Activated T-cell treated with anti-CD3 and anti-CD28 coated beads, Interleukin-2, amount 50 U/mL, for 4 hours (primary cell): Measurements from ENCODE around the gene UROC1. TPM values are rescaled to one million over a fixed set of nuclear protein-coding genes. Genes with fewer than 3 reads are reported as not detected.
"Not testable (repeated sequence)": the region's sequence is repeated elsewhere in the genome, so short reads cannot be mapped to it uniquely, and the experiment has no call there.

Experiments
- ATAC-seq, 2 donors: fragments of 200-7000 bp; cut with Tn5 transposase; one replicate each; pipeline ENCODE4 v1.10.0; 2021
- DNase-seq: peaks from one replicate; pipeline ENCODE4 v3.0.0-alpha.2; 2020
- H3K27me3 Mint-ChIP-seq: one replicate; pipeline ENCODE4 v1.8.0; 2021; ENCODE audit warnings: low read depth, mixed read lengths
- H3K36me3 Mint-ChIP-seq: one replicate; pipeline ENCODE4 v1.8.0; 2022; ENCODE audit warnings: mixed read lengths; ENCODE audit not compliant: insufficient read depth
- H3K4me1 Mint-ChIP-seq: one replicate; pipeline ENCODE4 v1.8.0; 2021; ENCODE audit warnings: low read depth, mixed read lengths
- H3K4me3 Mint-ChIP-seq: one replicate; pipeline ENCODE4 v1.8.0; 2021; ENCODE audit warnings: mild to moderate bottlenecking, moderate library complexity, mixed read lengths
- H3K9me3 Mint-ChIP-seq: one replicate; pipeline ENCODE4 v1.8.0; 2021; ENCODE audit warnings: mixed read lengths
- total RNA-seq, 3 donors: library from RNA; stranded (reverse); gene quantifications; one replicate each; pipeline ENCODE4 v1.2.1, GENCODE V29; 2021

The UROC1 gene
- total RNA-seq, 3 donors from 2014 or later = not detected

DNA sequence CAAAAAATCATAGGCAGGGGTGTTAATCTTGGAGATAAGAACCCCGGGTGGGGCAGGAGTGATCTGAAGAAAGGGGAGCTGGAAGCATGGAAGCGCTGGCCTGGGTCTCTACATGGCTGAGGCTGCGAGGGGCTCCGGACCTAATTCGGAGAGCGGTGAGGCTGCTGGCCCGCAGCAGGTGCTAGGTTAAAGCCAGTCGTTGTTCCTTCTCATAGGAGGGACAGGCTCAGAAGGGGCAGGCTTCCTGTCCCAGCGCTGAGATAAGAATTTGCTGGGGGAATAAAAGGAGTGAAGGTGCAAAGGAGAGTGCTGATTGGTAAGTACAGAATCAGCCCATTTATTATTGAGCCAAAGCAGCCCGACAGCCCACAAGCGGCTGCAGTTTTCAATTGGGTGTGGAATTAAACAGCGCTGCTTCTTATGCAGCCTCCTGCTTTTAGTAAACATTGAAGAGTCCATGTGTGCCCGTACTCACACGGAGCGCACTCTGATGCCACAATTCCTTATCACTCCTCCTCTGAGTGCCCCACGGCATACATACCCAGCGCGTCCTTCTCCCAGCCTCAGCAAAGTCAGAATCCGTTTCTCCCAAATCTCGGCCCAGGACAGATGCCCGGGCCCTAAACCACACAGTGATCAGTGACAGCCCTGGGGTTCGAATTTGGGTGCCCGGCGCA, 23.5 kb upstream of the UROC1 start:
- Mint-ChIP-seq H3K9me3 (no peaks in the 10 kb centered on the region), H3K4me3 (no peak overlapping the region), H3K4me1 (no peaks in the 10 kb centered on the region), H3K27me3 (no peaks in the 10 kb centered on the region), H3K36me3 (no peaks in the 10 kb centered on the region)
- DNase-seq (no peak), ATAC-seq (no peak)

DNA sequence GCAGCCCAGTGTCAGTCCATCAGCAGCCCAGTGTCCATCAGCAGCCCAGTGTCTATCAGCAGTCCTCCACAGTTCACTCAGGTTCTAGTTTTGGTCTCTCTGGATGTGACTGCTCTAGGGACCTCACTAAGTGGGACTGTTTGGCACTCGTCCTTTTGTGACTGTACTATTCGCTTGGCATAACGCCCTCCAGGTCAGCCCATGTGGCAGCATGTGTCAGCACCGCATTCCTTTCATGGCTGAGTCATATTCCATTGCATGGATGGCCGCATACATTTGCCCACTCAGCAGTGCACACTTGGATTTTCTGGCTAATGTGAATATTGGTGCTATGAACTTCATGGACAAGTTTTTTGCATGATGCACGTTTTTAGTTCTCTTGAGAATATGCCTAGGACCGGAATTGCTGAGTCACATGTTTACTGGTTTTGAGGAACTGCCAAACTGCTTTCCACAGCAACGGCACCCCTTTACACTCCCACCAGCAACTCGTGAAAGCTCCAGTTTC, 22.8 kb upstream of the UROC1 start:
- Mint-ChIP-seq H3K4me1 (no peaks in the 10 kb centered on the region), H3K9me3 (no peaks in the 10 kb centered on the region), H3K27me3 (peaks cover 1% of the 10 kb centered on the region), H3K4me3 (no peak overlapping the region), H3K36me3 (no peaks in the 10 kb centered on the region)
- no peak for ATAC-seq
- DNase-seq = no peak

DNA sequence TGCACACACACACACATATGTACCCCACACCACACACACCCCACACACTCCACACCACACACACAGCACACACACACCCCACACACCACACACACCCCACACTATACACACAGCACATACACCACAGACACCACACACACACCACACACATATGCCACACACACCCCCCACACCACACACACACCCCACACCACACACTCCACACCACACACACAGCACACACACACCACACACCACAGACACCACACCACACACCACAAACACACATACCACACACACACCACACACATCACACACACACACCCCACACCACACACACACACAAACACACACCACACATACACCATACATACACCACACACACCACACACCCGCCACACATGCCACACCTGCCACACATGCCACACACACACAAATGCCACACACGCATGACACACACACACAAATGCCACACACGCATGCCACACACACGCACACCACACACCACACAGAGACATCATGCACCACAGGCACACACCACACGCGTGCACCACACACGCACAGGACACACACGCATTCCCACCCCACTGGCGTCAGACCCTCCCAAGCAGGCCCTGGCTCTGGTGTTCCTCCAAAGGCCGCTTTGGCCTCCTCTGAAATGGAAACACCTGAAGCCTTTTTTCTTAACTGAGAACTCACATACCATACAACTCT, 22.1 kb upstream of the UROC1 start:
- H3K4me3 Mint-ChIP-seq = no peak overlapping the region
- peaks cover 1% of the 10 kb centered on the region for H3K27me3 Mint-ChIP-seq
- H3K9me3 Mint-ChIP-seq = no peaks in the 10 kb centered on the region
- no peaks in the 10 kb centered on the region for H3K4me1 Mint-ChIP-seq
- ATAC-seq (no peak), DNase-seq (no peak)
- H3K36me3 Mint-ChIP-seq = no peaks in the 10 kb centered on the region

DNA sequence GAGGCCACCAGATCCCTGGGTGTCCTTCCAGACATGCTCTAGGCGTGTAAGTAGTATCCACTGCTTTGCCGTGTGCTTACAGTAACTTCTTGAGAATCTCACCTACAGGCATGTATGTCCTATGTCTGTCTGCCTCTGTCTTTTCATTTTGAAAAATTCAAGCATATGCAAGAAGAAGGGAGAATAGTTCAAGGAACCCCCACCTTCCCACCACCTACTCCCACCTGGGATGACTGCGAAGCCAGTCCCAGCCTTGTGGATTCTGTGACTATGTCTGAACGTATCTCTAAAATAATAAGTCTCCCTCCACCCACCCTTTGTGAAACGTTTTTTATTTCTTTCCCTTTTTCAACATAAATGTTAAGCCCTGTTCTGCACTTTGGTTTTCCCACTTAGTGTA, 21.4 kb upstream of the UROC1 start:
- Mint-ChIP-seq H3K27me3 (peaks cover 3% of the 10 kb centered on the region), H3K36me3 (no peaks in the 10 kb centered on the region), H3K4me1 (no peaks in the 10 kb centered on the region), H3K4me3 (no peak overlapping the region), H3K9me3 (no peaks in the 10 kb centered on the region)
- DNase-seq (no peak), ATAC-seq (no peak)

DNA sequence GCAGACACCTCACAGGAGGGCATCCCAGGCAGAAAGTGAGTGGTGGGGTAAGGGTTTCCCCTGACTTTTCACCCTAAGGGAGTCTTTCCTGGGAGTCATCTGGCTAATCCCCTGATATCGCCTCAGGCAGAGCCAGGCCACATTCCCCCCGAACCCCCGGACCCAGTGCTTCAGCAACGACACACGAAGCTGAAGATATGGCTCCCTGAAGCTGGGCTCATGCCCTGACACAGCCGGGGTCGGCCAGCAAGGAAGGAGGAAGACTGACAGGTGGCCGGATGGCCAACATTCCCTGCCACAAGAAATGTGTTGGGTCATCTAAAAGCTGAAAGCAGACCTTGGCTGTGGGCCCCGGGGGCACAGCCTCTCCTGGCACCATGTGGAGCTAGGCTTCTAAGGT, 20.7 kb upstream of the UROC1 start:
- Mint-ChIP-seq H3K36me3 (no peaks in the 10 kb centered on the region), H3K4me1 (no peaks in the 10 kb centered on the region), H3K27me3 (peaks cover 3% of the 10 kb centered on the region), H3K4me3 (no peak overlapping the region), H3K9me3 (no peaks in the 10 kb centered on the region)
- DNase-seq (no peak), ATAC-seq (no peak)

DNA sequence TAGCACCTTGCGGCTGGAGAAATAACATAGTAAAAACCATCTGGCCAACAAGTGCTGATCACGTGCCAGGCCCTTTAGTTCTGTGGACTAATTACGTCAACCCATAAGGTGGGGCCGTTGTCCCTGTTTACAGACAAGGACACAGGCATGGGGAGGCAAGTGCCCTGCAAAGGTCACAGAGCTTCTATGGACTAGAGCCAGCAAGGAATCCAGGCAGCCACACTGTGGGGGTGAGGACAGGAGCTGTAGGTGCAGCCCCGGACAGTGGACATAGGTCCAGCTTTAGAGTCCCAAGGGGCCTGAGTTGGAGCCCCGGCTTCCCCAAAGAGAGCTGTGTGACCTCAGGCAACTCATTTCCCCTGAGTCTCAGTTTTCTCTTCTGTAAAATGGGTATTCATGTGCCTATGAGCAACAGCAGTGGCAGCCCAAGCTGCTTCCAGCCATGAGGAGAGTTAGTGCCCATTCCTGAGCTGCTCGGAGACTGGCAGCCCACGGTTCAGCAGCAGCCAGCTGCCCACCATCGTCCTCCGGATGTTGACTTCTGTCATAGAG, 20.2 kb upstream of the UROC1 start:
- DNase-seq = no peak
- no peak for ATAC-seq
- Mint-ChIP-seq H3K36me3 (no peaks in the 10 kb centered on the region), H3K4me1 (no peaks in the 10 kb centered on the region), H3K4me3 (no peak overlapping the region), H3K9me3 (no peaks in the 10 kb centered on the region), H3K27me3 (peaks cover 3% of the 10 kb centered on the region)

DNA sequence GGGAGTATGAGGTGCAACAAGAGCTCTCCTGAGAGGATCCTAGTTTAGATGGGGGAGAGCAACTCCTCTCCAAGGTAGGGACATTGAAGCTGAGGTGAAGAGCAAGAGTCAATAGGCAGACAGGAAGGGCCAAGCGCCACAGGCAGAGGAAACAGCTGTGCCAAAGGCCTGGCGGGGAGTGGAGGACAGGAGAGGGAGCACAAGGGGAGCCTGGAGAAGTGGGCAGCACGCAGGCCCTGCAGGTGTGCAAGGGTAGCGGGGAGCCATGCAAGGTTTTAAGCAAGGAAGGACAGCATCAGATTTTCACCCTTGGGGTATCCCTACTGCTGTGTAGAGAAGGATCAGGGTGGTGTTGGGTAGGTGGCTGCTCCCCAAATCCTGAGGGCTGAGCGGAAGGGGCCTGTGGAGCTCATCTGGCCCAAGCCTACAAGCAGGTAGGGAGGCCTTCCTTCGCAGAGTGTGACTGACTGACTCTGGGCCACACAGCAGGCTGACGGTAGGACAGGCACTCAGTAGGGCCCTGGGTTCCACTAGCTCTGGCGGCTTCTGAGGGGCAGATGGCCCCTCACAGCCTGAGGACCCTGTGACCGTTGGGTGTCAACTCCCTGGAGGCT, 19.6 kb upstream of the UROC1 start:
- DNase-seq = no peak
- H3K27me3 Mint-ChIP-seq = peaks cover 3% of the 10 kb centered on the region
- no peaks in the 10 kb centered on the region for H3K4me1 Mint-ChIP-seq
- ATAC-seq = no peak
- H3K4me3 Mint-ChIP-seq = no peak overlapping the region
- no peaks in the 10 kb centered on the region for H3K9me3 Mint-ChIP-seq
- no peaks in the 10 kb centered on the region for H3K36me3 Mint-ChIP-seq

DNA sequence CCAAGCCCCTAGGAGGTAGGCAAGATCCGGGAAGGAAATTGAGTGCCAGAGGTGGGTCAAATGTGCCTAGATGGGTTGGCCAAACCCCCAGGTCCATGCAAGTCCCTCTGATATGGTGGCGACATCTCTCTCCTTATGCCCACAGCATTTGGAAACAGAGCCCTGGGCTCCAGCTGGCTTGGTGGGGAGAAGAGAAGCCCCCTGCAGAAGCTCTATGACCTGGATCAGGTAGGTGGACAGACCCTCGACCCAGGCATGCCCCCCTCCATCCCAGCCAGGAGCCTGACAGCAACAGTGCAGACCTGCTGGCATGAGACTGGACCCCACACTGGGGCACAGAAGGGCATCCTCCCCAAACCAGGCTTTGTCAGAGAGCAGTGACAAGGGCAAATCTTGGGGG, 18.6 kb upstream of the UROC1 start:
- ATAC-seq = no peak
- Mint-ChIP-seq H3K4me1 (no peaks in the 10 kb centered on the region), H3K27me3 (peaks cover 3% of the 10 kb centered on the region), H3K9me3 (no peaks in the 10 kb centered on the region), H3K36me3 (no peaks in the 10 kb centered on the region), H3K4me3 (no peak overlapping the region)
- no peak for DNase-seq

DNA sequence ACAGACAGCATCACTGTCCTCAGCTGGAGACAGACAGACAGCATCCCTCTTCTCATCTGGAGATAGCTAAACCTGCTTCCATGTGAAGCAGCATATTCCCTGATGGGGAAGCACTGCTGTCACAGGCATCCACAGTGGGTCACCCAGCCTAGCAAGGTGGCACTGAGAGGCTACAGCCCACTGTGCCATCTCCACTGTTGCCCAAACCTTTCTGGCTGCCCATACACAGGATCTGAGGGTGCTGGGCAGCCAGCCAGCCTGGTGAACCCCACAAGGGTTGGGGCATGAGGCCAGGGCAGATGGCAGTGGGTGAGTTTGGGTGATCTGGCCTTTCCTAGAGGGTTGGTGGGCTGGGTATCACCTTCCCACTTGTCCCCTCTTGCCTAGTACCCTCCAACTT, 18.1 kb upstream of the UROC1 start:
- DNase-seq = no peak
- H3K27me3 Mint-ChIP-seq = peaks cover 3% of the 10 kb centered on the region
- no peaks in the 10 kb centered on the region for H3K4me1 Mint-ChIP-seq
- H3K9me3 Mint-ChIP-seq = no peaks in the 10 kb centered on the region
- ATAC-seq = no peak
- no peak overlapping the region for H3K4me3 Mint-ChIP-seq
- H3K36me3 Mint-ChIP-seq = no peaks in the 10 kb centered on the region

DNA sequence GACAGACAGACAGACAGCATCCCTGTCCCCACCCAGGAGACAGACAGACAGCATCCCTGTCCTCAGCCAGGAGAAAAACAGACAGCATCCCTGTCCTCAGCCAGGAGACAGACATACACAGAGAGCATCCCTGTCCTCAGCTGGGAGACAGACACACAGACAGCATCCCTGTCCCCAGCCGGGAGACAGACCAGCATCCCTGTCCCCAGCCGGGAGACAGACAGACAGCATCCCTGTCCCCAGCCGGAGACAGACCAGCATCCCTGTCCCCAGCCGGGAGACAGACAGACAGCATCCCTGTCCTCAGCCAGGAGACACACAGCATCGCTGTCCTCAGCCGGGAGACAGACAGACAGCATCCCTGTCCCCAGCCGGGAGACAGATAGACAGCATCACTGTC, 17.1 kb upstream of the UROC1 start:
- H3K4me1 Mint-ChIP-seq, H3K4me3 Mint-ChIP-seq, ATAC-seq, H3K9me3 Mint-ChIP-seq, H3K27me3 Mint-ChIP-seq, DNase-seq, H3K36me3 Mint-ChIP-seq: not testable (repeated sequence)

DNA sequence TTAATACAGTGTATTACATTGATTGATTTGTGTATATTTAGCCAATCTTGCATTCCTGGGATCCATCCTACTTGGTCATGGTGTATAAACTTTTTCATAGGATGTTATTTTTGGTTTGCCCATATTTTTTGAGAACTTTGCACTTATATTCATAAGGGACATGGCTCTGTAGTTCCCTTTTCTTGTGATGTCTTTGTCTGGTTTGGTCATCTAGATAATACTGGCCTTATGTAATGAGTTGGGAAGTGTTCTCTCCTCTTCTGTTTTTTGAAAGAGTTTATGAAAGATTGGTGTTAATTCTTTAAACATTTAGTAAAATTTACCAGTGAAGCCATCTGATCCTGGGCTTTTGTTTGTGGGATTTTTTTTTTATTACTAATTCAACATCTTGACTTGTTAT, 15.9 kb upstream of the UROC1 start:
- no peaks in the 10 kb centered on the region for H3K9me3 Mint-ChIP-seq
- DNase-seq (no peak), ATAC-seq (no peak)
- peaks cover 3% of the 10 kb centered on the region for H3K27me3 Mint-ChIP-seq
- no peak overlapping the region for H3K4me3 Mint-ChIP-seq
- H3K36me3 Mint-ChIP-seq = no peaks in the 10 kb centered on the region
- H3K4me1 Mint-ChIP-seq = no peaks in the 10 kb centered on the region

DNA sequence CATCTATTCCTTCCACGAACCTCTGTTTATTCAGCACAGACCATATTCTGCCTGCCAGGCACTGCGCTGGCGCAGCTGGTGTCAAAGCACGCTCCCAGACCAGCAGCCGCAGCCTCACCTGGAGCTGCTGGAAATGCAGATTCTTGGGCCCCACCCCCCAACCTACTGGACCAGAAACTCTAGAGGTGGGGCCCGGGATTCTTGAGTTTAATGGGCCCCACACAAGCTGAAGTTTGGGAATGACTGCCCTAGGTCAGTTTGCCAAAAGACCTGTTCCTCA, 13.4 kb upstream of the UROC1 start:
- no peak overlapping the region for H3K4me3 Mint-ChIP-seq
- ATAC-seq = no peak
- no peaks in the 10 kb centered on the region for H3K9me3 Mint-ChIP-seq
- H3K27me3 Mint-ChIP-seq = peaks cover 4% of the 10 kb centered on the region
- H3K4me1 Mint-ChIP-seq = no peaks in the 10 kb centered on the region
- no peak for DNase-seq
- H3K36me3 Mint-ChIP-seq = no peaks in the 10 kb centered on the region

DNA sequence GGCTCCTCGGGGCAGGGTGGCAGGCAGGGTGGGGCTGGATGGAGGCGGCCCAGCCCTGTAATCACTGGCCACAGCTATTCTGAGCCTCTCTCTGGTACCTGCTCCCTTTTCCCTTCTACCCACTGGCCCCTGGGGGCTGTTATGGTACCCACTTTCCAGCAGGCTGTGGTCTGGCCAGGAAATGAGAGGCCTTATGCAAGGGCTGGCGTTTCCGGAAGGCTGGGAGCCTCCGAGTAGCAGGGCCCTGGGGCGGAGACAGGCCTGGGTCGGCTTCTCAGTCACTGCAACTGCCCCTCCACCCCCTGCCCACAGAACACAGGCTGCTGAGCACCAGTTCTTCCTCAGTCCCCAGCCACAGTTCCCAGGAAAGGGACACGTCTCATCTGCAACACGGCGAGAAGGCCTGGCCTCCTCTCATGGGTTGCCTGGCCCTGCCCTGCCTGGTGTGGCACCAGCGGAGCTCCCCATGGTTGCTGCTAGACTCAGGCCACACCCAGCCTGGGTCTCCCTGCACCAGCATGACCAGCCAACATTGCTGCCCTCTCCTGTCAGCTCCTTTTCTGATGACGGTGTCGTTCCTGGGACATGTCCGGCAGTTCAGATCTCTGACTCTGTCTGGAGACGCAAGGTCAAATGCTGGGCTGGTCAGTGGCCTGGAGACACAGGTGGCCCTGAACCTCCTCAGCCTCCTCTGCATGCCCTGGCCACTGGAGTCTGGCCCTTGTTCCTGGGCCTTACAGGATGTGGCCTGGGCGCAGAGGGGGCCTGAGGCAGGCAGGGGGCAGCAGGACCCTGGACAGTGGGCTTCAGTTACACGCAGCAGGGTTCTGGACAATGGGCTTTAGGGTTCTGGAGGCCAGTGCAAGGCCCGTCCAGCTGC, 12.8 kb upstream of the UROC1 start:
- Mint-ChIP-seq H3K27me3 (peaks cover 6% of the 10 kb centered on the region), H3K4me1 (no peaks in the 10 kb centered on the region), H3K36me3 (no peaks in the 10 kb centered on the region), H3K4me3 (no peak overlapping the region), H3K9me3 (no peaks in the 10 kb centered on the region)
- ATAC-seq = peak in 1 of 2 donors; percentile 24
- no peak for DNase-seq

DNA sequence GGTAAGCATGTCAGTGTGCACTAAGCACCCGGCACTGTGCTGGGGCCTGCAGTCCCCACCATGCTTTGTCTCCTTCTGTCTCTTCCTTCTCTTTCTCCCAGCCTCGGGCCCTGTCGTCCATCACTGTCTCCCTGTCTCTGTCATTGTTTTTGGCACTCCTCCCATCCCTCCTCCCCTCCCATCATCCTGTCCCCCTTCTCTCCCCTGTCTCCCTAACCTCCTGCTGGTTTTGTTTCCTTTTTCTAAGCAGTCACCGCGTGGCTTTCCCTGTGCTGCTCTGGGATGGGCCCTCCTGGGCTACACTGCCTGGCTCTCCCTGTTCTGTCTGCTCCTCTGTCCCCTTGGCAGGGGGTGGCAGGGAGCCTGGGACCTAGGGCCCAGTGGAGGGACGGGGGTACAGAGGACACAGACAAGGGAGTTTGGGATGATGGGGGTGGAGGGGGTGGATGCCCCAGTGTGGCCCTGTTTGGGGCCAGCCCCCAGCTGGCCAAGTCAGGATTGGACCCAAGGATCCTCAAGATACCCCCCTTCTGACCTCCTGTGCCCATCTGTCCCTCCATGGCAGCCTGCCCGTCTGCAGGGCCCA, 12.1 kb upstream of the UROC1 start:
- peaks cover 11% of the 10 kb centered on the region for H3K27me3 Mint-ChIP-seq
- no peaks in the 10 kb centered on the region for H3K36me3 Mint-ChIP-seq
- H3K4me1 Mint-ChIP-seq = no peaks in the 10 kb centered on the region
- ATAC-seq (peak in 1 of 2 donors; percentile 5), DNase-seq (no peak)
- no peaks in the 10 kb centered on the region for H3K9me3 Mint-ChIP-seq
- H3K4me3 Mint-ChIP-seq = no peak overlapping the region
